Hematopoietic multipotent progenitor cell treated with erythropoietin and hydrocortisone succinate and interleukin-3 and kit ligand, for 8 days (in vitro differentiated cells): ENCODE measurements around the gene MPIG6B.

Experiments used
- DNase-seq: peaks from one replicate; pipeline ENCODE4 v3.0.0-alpha.2; 2015

Gene MPIG6B

GRCh38 chr6:31723980-31724691, 963 bp downstream of the MPIG6B start:
- DNase-seq = no peak

- peak; percentile 55 for DNase-seq
Measured at GRCh38 chr6:31725502-31726350, 2.6 kb downstream of the MPIG6B start.

DNA sequence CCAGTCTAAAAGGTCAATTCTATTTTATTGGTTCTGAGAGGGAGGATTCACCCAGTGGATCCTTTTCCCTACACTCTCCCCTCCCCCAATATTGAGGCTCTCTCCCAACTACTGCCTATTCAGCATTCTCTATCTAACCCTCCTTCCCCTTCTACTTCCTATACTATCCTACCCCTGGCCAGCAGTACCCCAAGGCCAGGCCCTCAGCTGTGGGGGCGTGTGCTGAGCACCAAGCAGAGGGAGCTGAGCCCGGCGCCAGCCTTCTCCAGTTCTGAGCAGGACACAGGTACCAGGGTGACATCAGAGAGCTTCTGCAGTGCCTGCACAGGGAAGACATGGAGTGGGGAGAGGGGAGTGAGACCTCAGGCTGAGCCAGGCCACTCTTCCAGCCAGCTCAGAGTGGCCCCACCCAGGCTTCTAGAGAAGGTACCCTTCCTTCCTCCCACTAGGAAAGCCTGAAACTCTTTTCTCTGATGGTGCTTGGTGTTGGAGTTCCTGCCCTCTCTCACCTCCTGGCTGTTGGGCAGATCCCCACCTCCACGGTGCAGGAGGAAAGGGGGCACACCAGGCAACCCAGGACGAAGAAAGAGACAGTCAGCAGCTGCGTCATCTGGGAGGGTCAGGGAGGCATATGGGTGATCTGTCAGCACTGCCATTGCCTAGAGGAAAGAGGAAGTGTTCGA, 4.0 kb downstream of the MPIG6B start:
- peak; percentile 50 for DNase-seq

- DNase-seq = no peak
Measured at GRCh38 chr6:31727717-31728671, 4.8 kb downstream of the MPIG6B start.

DNA sequence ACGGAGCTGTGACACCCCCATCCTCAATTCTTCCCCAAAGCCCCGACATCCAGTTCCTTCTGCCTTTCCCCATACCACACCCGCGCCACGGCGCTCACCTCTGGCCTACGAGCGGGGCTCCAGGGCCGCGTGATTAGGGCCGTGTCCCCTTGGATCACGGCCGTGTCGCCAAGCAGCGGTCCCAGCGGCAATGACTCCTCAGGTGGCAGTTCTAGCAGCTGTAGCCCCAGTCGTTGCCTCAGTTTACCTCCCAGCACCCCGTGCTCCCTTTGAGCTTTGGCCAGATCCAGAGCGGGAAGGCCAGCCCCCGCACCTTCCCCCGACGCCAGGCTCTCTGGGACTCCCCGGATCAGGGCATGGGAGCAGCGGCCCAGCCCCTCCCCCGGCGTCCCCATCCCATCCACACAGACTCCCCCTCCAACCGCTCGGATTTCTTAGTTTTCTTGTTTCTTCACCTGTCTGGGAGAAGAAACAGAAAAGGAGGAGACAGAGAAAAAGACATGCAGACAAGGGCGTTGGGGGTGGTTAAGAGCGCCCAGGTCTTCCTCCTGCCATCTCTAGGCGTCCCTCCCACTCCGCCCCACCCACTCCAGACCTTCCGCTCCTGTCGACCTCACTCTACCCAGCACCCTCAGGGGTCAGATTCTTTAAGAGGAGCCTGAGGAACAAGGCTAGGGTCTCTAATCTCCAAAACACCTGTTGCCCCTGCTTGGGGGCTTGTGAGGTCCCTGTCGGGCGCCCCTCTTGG, 5.8 kb downstream of the MPIG6B start, which contains the start of gene DDAH2:
Gene DDAH2 (minus strand): TSS at position 533 of the 748 bp plus-strand sequence. CDS start 138 bp downstream, at position 395.
- no peak for DNase-seq

- peak; percentile 83 for DNase-seq
Measured at GRCh38 chr6:31729515-31729978, 6.4 kb downstream of the MPIG6B start.

DNA sequence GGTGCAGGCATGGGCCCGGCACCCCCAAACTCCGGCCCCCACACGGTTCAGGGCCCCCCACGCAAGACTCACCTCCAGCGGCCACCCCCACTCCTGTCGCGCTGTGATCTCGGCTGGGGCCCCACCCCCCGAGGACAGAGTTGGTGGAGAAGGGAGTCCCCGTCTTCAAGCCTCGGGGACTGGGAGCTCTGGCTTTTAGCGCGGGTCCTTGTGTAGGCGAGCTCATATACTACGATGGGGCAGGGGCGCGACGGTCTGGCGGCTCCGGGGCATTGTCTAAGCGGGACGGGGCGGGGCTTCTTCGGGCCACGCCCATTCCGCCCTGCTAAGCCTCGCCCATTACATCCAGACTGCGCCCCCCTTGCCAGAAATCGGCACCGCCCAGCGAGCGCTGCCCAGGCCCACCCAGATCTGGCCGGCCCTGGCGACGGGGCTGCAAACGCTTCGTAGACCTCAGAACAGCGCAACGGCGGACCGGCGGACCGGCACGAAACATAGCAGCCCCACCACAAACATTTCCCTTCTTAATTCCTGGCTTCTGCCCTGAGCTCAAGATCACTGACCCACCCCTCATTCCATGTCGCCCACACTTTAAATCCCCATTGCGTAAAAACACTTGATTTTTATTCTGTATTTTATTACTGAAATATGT, 6.9 kb downstream of the MPIG6B start:
- peak; percentile 83 for DNase-seq

- DNase-seq = no peak
Measured at GRCh38 chr6:31730631-31731086, 7.5 kb downstream of the MPIG6B start.

- DNase-seq = no peak
Measured at GRCh38 chr6:31732029-31732428, 8.9 kb downstream of the MPIG6B start.

DNA sequence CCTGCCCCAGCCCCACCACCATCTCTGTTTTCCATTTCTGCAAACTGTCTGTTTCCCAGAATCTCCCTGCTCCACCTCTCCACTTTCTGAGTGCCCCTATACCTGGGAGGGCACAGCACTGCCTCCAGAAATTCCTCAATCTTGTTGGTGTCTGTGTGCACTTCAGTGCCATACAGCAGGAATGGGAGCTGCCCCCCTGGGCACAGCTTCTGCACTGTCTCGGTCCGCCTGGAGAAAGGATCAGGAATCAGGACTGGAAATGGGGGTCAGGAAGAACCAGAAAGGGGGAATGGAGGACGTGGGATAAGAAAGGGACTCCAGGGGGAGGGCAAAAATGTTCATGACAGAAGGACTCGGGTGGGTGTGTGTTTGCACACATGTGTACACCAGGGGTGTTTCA, 10.6 kb downstream of the MPIG6B start:
- DNase-seq = no peak

DNA sequence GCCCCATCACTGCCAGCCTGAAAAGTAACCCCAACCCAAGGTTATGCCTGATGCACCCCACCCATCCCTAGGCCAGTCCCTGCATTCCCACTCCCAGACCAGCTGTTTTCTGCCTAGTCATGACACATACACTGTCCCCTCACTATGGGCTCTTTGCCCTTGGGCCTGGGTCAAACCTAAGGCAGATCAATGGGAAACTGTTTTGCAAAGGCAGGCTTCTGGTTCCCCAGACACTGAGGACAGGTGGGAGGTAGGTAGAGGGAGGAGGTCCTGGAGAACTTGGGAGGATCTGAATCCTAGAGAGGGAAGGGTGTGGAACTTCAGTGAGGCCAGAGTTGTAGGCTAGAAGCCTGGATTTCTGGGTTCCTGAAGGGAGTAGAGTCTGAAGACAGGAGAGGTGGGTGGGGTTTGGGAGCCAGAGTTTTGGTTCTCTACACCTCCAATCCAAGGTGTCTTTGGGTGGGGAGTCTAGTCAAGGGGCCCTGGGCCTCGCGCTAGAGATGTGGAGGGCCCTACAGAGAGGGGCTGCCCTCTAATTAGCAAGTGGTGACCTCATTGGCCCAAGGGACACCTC, 11.2 kb downstream of the MPIG6B start:
- no peak for DNase-seq

DNA sequence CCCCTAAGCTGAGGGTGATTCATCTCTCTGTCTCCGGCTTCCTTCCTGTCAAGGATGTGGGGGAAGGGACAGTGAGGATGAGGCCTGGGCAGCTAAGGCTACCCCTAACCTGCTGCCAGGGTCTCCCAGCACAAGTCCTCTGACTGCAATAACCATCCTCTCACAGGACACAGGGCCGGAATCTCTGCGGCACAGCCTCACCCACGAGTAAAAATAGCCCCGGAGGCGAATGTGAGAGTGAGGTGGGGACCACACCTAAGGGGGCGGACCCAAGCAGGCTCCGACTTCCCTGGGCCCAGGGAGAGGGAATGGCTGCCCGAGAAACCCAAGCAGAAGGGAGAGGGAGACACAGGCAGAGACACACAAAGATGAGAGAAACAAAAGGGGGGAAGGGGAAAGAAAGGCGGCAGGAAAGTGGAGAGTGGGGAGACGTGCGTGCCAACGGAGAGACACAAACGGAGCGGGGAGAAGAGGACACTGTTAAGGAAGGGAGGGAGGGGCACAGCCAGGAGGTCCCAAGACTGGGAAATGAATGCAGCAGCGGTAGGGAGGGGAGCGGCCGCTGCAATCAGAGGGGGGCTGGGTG, 11.7 kb downstream of the MPIG6B start:
- DNase-seq = peak; percentile 70

DNA sequence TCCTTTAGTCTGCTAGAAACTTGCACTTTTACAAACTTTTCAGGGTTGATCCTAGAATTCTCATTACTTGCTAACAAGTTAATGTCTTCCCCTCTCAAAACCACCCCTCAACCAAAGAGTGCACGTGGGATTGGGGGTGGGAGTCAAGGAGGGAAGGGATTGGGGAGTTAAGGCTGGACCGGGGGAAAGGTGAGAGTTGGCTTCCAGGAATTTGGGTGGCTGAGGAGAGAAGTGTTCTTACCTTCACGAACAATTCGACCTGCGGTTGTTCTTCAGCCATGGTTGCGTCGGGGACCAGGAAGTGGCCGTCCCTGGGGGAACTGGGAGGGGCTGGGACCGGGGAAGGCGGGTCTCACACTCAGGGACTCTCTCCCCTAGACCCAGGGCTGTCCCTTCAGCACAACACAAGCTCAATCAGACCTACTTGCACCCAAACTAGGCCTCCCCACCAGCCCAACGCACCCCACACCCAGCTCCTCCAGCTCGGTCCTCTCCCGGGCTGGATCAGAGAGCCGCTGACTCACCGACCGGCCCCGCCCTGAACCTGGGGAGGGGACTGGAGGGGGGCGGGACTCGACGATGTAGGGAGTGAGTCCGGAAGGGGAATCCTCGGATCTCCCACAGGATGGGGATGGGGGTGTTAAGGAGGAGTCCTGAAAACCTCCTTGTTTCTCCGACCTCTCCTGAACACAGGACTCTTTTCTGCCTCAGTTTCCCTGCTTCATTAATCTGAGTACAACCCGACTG, 13.0 kb downstream of the MPIG6B start, which contains the start of gene CLIC1:
Gene CLIC1 (minus strand): TSS at position 510 of the 747 bp plus-strand sequence. CDS start 230 bp downstream, at position 280.
- DNase-seq = peak; percentile 86

DNA sequence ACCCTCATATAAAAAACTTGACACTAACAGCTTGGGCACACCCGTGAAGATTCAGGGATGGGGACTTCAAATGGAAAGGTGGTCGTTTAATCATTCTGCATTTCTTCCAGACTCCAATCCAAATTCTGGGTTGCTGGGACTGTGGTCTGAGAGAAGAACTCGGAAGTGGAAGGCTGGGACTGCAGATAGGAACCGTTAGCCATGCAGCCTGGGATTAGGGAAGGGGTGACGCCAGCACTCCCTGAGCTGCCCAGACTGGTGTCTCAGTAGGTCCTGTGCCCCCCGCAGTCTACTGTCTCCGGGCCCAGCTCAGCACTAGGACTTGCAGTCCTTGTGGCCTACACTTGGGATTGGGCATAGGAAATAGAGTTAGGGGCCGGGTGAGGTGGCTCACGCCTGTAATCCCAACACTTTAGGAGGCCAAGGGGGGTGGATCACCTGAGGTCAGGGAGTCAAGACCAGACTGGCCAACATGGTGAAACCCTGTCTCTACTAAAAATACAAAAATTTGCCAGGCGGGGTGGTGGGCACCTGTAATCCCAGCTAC, 13.7 kb downstream of the MPIG6B start:
- no peak for DNase-seq

DNA sequence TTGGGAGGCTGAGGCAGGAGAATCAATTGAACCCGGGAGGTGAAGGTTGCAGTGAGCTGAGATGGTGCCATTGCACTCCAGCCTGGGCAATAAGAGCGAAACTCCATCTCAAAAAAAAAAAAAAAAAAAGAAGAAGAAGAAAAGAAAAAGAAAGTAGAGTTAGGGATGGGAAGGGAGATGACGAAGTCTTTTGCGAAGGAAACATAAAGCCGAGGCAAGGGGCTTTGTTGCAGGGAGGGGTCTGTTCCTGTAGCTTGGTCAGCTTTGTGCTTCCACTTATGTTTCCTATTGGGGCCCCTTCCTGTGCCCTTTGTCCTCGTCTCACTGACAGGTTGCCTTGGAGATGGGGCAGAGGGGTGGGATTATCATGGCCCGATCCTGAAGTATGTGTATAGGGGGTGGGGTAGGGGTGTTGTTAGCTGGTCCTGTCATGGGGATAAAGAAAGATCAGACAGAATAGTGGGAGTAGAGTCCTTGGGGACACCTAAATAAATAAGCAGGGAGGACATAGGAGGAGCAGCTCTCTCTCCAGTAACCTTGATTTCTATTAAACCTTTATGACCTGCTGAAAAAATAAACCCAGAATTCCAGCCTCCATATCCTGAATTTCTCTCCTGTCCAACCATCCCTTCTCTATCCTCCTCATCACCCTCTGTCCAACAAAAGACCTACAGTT, 14.3 kb downstream of the MPIG6B start:
- peak; percentile 51 for DNase-seq

GRCh38 chr6:31737991-31738979, 15.1 kb downstream of the MPIG6B start:
- DNase-seq = peak; percentile 89
